Right lobe of liver (tissue), 6 donors: ENCODE results near the gene FAM219A. TPM values are rescaled to one million over a fixed set of nuclear protein-coding genes. Genes with fewer than 3 reads are reported as not detected.

Experiments used
- ATAC-seq, 4 donors: fragments of 200-7000 bp; cut with Tn5 transposase; one replicate each; pipeline ENCODE4 v1.9.1; 2020; ENCODE audit warnings: mild to moderate bottlenecking in 4 of 4, moderate library complexity in 4 of 4
- DNase-seq, 3 donors: peaks; one replicate each; pipeline ENCODE4 v3.0.0-alpha.2; 2020
- H3K27ac ChIP-seq, 3 donors: fragments of 200-600 bp; one replicate each; pipeline ENCODE4 v1.8.0; 2022
- H3K27me3 ChIP-seq, 2 donors: fragments of 200-600 bp; one replicate each; pipeline ENCODE4 v1.8.0; 2022
- H3K36me3 ChIP-seq, 4 donors: fragments of 200-600 bp; sonication (generic) in 1 of 4; one replicate each; pipeline versions ENCODE4 v1.5.1 to v1.8.0; 2017 to 2022; ENCODE audit warnings: control low read depth in 1 of 4
- H3K4me1 ChIP-seq, 4 donors: fragments of 200-600 bp; sonication (generic) in 1 of 4; one replicate each; pipeline versions ENCODE4 v1.5.1 to v1.8.0; 2017 to 2022; ENCODE audit warnings: control low read depth in 1 of 4
- H3K4me3 ChIP-seq, 3 donors: fragments of 200-600 bp; one replicate each; pipeline ENCODE4 v1.8.0; 2022
- H3K9me3 ChIP-seq, 4 donors: fragments of 200-600 bp; sonication (generic) in 1 of 4; one replicate each; pipeline versions ENCODE4 v1.5.1 to v1.8.0; 2017 to 2022; ENCODE audit warnings: control low read depth in 1 of 4
- POLR2A ChIP-seq: fragments of 450-650 bp; IDR thresholded peaks from one replicate; pipeline ENCODE4 v1.6.1; 2017; ENCODE audit warnings: antibody characterized with exemption, mild to moderate bottlenecking
- whole genome bisulfite sequencing: methylation state at CpG from one replicate; pipeline ENCODE4 v1.1.6; 2018; ENCODE audit warnings: low coverage, low lambda C conversion rate; ENCODE audit not compliant: insufficient coverage; ENCODE audit errors: missing lambda C conversion rate; 5-methylcytosine and 5-hydroxymethylcytosine counted together
- intact Hi-C, 2 donors: fragments of 100-400 bp; cut with DNase I; formaldehyde crosslinking; loops; one replicate each; pipeline versions ENCODE4 v1.11.2 to v1.14.1; 2022
- long read RNA-seq: library from polyadenylated mRNA; unstranded; transcript quantifications from one replicate; pipeline ENCODE4 v2.0.0, GENCODE V29; 2019
- total RNA-seq, 6 experiments: library from RNA; depleted of rRNA in 2 of 6; stranded (reverse); fragments of >200 nt in 2 of 6; fragmentation: NEBNext Ultra II Directional in 3 of 6; extraction: Animal tissue kit (Norgen Biotek cat#: 25700) in 3 of 6; gene quantifications; one replicate each; pipeline versions ENCODE4 v1.1.0 to v1.2.4, GENCODE V29; 2016 to 2023
- TF ChIP-seq, protein P1 (sequence below), 4 donors: fragments of 200-600 bp in 3 of 4; fragments of 450-650 bp in 1 of 4; IDR thresholded peaks; one replicate each; pipeline versions ENCODE4 v1.5.1 to v1.8.0; 2016 to 2022; ENCODE audit warnings: antibody characterized with exemption in 4 of 4, mild to moderate bottlenecking in 2 of 4
- donor health status: DM: no; HTN: yes; CAD: no.
- donor health status: DM: no; HTN: no; CAD: no.
- donor health status: DM: no; HTN: no; CAD: no.
- donor health status: DM: no; HTN: yes; CAD: no.
- donor health status: DM: no; HTN: yes; CAD: no.

The FAM219A gene, protein sequence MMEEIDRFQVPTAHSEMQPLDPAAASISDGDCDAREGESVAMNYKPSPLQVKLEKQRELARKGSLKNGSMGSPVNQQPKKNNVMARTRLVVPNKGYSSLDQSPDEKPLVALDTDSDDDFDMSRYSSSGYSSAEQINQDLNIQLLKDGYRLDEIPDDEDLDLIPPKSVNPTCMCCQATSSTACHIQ
- total RNA-seq = 10 to 100 TPM in 1 of 6 experiments, 1 to 10 TPM in 5; 4.1 to 10.7 (median 5.3) TPM
- long read RNA-seq, partial matches to known transcripts = 0 of 1 reads
- long read RNA-seq, other reads (novel, unspliced or antisense) = 1 of 1 reads

DNA sequence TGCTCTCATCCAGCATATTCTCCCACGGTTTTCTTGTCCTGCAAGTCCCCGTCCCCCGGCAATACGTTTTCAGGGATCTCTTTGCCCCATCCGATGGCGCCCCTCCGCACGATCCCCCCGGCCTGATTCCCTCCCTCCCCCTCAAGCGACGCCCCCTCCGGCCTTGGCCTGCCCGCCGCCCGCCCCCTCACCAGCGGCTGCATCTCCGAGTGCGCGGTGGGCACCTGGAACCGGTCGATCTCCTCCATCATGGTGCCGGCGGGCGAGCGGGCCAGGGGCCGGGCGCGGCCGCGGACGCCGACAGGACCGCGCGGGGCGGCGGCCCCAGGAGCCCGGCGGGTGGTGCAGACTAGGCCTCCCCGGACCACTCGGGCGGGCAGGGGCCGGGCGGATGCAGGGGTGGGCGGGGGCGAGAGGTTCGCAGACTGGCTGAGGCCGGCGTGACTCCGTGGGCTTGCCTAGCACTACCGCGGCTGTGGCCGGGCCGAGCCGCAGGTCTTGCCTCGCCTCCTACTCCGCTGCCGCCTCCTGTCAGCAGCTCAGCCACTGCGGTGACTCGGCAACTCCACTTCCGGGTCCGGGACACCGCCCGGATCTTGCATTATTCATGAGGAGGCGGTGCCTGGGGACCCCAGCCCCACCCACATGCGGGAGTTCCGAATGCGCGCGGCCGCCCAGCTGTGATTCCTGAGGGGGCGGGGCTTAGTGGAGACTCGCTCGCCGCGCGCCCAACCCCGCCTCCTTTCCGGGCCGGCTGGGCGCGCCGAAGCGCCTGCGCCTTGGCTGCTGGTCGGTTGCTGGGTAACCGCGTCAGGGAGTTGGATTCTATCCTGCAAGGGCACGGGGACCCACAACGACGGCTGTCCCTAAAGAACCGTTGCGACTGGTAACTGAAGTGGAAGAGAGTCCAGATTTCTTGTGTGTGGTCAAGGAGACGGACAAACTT, at the start of gene FAM219A, which contains the start of gene DNAI1:
Gene FAM219A, minus strand, starts transcription at position 558 of the 946 bp plus-strand sequence. Its CDS starts 307 bp downstream, at position 251.
Gene DNAI1, plus strand, starts transcription at position 793 of the 946 bp plus-strand sequence. CDS start 201 bp downstream, outside the sequence.
- TF ChIP-seq POLR2A = peak; percentile 88
- TF ChIP-seq, protein P1, sequence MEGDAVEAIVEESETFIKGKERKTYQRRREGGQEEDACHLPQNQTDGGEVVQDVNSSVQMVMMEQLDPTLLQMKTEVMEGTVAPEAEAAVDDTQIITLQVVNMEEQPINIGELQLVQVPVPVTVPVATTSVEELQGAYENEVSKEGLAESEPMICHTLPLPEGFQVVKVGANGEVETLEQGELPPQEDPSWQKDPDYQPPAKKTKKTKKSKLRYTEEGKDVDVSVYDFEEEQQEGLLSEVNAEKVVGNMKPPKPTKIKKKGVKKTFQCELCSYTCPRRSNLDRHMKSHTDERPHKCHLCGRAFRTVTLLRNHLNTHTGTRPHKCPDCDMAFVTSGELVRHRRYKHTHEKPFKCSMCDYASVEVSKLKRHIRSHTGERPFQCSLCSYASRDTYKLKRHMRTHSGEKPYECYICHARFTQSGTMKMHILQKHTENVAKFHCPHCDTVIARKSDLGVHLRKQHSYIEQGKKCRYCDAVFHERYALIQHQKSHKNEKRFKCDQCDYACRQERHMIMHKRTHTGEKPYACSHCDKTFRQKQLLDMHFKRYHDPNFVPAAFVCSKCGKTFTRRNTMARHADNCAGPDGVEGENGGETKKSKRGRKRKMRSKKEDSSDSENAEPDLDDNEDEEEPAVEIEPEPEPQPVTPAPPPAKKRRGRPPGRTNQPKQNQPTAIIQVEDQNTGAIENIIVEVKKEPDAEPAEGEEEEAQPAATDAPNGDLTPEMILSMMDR (IDR thresholded peaks at IDR 0.05) = no peak

DNA sequence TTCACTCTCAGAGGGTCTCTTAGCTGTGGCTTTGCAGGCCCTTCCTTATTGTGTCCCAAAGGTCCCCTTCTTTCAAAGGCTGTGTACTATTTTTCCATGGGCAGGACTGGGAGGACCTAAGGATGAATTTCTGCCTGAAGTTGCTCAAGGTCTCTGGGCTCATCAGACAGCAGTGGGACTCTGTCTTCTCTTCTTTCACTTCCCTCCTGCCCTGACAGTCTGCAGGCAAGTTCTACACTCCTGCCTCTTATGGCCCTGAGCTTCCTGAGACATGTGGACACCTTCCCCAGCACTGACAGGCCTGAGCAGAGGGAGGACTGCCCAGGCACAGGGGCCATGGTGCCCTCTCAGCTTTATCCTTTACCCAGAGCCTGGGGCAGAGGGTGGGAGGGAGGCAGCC, 49.6 kb upstream of the FAM219A start:
- TF ChIP-seq, protein P1 (IDR thresholded peaks at IDR 0.05) = no peak
- no peak for TF ChIP-seq POLR2A
- no peaks in the 10 kb centered on the region for H3K9me3 ChIP-seq
- H3K4me3 ChIP-seq = no peak overlapping the region
- H3K4me1 ChIP-seq = peaks cover 0 to 8% (median 1%) of the 10 kb centered on the region in 4 donors
- intact Hi-C loops = no loop called here
- H3K27me3 ChIP-seq = no peaks in the 10 kb centered on the region
- DNase-seq (no peak), ATAC-seq (no peak)
- H3K27ac ChIP-seq = no peak overlapping the region
- H3K36me3 ChIP-seq = no peaks in the 10 kb centered on the region

More for the DNA sequence above, at the start of gene FAM219A, which contains the start of gene DNAI1:
- Histone ChIP-seq H3K36me3 (no peaks in the 10 kb centered on the region), H3K27ac (peak within 1 kb of the TSS; percentile 60 to 70 (median 60)), H3K4me1 (peaks cover 0 to 21% (median 6%) of the 10 kb centered on the region in 4 donors), H3K4me3 (peak within 1 kb of the TSS; percentile 59 to 82 (median 66)), H3K9me3 (no peaks in the 10 kb centered on the region), H3K27me3 (no peaks in the 10 kb centered on the region)
- ATAC-seq (peak; percentile 98 to 99 (median 98)), DNase-seq (peak; percentile 99)
- intact Hi-C loops = no loop called here
- WGBS = 0% methylated on average over 23 of the region's 94 CpGs

DNA sequence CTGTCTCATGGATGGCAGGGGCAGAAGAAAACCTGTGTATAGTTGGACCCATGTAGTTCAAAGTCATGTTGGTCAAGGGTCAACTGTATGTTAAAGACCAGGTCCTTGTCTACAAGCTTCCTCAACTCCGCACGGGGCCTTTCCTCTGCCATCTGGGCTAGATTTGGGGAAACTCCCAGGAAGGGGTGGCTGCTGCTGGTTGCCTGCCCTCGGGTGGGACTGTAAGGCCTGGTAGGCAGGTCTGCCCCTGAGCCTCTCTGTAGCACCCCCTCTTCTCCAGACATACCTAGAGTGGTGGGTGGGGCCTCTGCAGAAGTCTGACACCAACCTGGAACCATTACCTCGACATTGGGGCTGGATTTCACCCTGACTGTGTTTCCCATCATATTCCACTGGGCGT, 49.2 kb upstream of the FAM219A start:
- WGBS = 87% methylated on average over 3 of the region's 5 CpGs
- intact Hi-C loops = no loop called here
- Histone ChIP-seq H3K27me3 (no peaks in the 10 kb centered on the region), H3K4me3 (no peak overlapping the region), H3K36me3 (no peaks in the 10 kb centered on the region), H3K4me1 (peaks cover 0 to 4% (median 0%) of the 10 kb centered on the region in 4 donors), H3K27ac (no peak overlapping the region), H3K9me3 (no peaks in the 10 kb centered on the region)
- ATAC-seq = no peak
- peak in 1 of 3 donors; percentile 29 for DNase-seq
- TF ChIP-seq, protein P1 (IDR thresholded peaks at IDR 0.05) = no peak
- TF ChIP-seq POLR2A = no peak

DNA sequence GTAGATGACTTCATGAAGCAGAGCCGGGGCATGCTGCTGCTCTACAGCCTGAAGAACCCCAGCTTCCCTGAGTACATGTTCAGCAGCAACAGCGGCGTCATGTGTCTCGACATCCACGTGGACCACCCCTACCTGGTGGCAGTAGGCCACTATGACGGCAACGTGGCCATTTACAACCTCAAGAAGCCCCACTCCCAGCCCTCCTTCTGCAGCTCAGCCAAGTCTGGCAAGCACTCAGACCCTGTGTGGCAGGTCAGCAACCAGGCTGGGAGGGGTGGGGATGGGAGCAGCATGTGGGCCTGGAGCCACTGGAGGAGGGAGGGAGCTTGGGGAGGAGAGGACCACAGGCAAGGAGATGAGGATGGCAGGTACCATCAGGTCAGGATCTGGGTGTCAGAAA, 48.3 kb upstream of the FAM219A start:
- Histone ChIP-seq H3K4me1 (no peaks in the 10 kb centered on the region), H3K4me3 (no peak overlapping the region), H3K27me3 (no peaks in the 10 kb centered on the region), H3K27ac (no peak overlapping the region), H3K9me3 (no peaks in the 10 kb centered on the region), H3K36me3 (no peaks in the 10 kb centered on the region)
- DNase-seq (peak in 1 of 3 donors; percentile 35), ATAC-seq (no peak)
- TF ChIP-seq, protein P1 (IDR thresholded peaks at IDR 0.05) = no peak
- TF ChIP-seq POLR2A = no peak
- no CpG with 5 or more reads among the region's 7 CpGs for WGBS
- intact Hi-C loops = no loop called here
